ENCODE data around the gene VSIG4.
A peak's percentile ranks its signal among the peaks of the same experiment; 100 is the strongest.

VSIG4 gene

DNA sequence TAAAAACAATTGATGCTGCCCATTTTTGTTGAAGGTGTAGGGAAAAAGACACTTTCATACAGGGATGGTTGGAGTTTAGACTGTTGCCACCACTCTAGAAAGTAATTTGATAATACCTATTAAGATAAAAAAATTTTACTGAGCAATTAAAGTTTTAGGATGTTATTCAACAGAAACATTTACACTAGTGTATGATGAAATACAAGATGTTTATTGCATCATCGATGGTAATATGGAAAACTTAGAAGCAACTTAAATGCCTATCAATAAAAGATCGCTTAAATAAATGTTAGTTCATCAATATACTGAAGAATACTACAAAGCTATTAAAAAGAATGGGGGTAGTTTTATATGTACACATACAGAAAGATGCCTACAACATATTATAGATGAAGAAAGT lies 9.2 kb upstream of the VSIG4 start:
- TF ChIP-seq PAX5 (IDR thresholded peaks at IDR 0.05; ENCODE audit: insufficient read depth, low read length, severe bottlenecking) (no peak), TAF1 (IDR thresholded peaks at IDR 0.05; ENCODE audit: low read depth, low read length) (no peak), SPI1 (IDR thresholded peaks at IDR 0.05; ENCODE audit: low read depth, low read length) (no peak), POLR2A (IDR thresholded peaks at IDR 0.05; ENCODE audit: low read depth, low read length) (no peak), POLR2AphosphoS5 (IDR thresholded peaks at IDR 0.05; ENCODE audit: low read depth, low read length) (no peak), POU2F2 (IDR thresholded peaks at IDR 0.05; ENCODE audit: low read depth, low read length) (no peak)
- no peak for DNase-seq (ENCODE audit: insufficient read length, low spot score)
- no peak for FAIRE-seq

DNA sequence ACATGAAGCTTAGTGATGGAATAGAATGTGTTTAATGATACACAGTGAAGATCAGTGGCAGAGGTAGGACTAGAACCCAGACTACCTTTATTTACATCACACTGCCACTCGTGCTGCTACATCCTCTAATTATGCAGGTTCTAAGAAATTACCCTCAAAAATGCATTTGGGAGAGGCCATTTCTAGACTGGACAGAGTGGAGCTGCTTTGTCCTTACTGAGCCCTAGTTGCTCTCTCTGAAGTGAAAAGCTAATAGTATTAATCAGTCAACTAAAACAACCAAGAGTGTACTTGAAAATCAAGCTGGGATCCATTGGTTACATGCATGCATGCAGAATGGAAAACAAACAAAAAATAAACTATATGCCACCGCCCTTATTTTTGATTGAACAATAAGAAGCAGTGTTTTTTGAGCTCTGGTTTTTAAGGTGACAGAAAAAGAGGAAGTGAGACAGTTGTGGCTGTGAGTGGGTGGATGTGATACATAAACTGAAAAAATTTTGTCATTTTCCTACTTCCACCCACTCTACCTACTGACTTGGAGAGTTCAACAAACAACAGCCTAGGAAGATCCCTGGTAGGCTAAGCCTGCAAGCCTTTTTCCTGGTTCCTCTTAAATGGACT lies 6.8 kb upstream of the VSIG4 start:
- TF ChIP-seq POLR2A (IDR thresholded peaks at IDR 0.05; ENCODE audit: low read depth, low read length) (no peak), TAF1 (IDR thresholded peaks at IDR 0.05; ENCODE audit: low read depth, low read length) (no peak), POLR2AphosphoS5 (IDR thresholded peaks at IDR 0.05; ENCODE audit: low read depth, low read length) (no peak), PAX5 (IDR thresholded peaks at IDR 0.05; ENCODE audit: insufficient read depth, low read length, severe bottlenecking) (no peak), SPI1 (IDR thresholded peaks at IDR 0.05; ENCODE audit: low read depth, low read length) (peak; percentile 99)
- DNase-seq (ENCODE audit: insufficient read length, low spot score) (no peak), FAIRE-seq (peak; percentile 89)

DNA sequence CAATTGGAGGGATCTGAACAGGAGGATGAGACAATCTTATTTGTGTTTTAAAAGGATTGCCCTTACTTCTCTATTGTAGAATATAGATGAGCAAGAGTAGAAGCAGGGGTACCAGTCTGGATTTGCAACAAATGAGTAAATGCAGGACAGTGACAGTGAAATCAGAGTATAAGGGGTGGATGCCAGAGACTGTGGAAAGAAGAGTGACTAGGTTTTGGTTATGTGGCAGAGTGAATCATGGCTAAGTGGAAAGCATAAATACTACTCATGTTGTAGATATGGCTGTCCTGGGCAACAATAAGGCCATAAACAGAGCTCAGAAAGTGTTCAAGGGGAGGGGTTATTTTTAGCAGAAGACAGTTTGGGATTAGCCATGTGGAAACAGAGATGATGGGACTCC lies 6.0 kb upstream of the VSIG4 start:
- DNase-seq (ENCODE audit: insufficient read length, low spot score), result no peak
- no peak for FAIRE-seq
- no peak for TF ChIP-seq POLR2AphosphoS5 (IDR thresholded peaks at IDR 0.05; ENCODE audit: low read depth, low read length)
- TF ChIP-seq POLR2A (IDR thresholded peaks at IDR 0.05; ENCODE audit: low read depth, low read length), result no peak
- TF ChIP-seq TAF1 (IDR thresholded peaks at IDR 0.05; ENCODE audit: low read depth, low read length), result no peak
- no peak for TF ChIP-seq SPI1 (IDR thresholded peaks at IDR 0.05; ENCODE audit: low read depth, low read length)
- no peak for TF ChIP-seq PAX5 (IDR thresholded peaks at IDR 0.05; ENCODE audit: insufficient read depth, low read length, severe bottlenecking)
- no peak for TF ChIP-seq POU2F2 (IDR thresholded peaks at IDR 0.05; ENCODE audit: low read depth, low read length)

GRCh38 chrX:66043584-66043983 lies 3.7 kb upstream of the VSIG4 start:
- TF ChIP-seq TAF1 (IDR thresholded peaks at IDR 0.05; ENCODE audit: low read depth, low read length), result no peak
- no peak for TF ChIP-seq POLR2A (IDR thresholded peaks at IDR 0.05; ENCODE audit: low read depth, low read length)
- TF ChIP-seq PAX5 (IDR thresholded peaks at IDR 0.05; ENCODE audit: insufficient read depth, low read length, severe bottlenecking), result no peak
- TF ChIP-seq POU2F2 (IDR thresholded peaks at IDR 0.05; ENCODE audit: low read depth, low read length), result no peak
- no peak for TF ChIP-seq SPI1 (IDR thresholded peaks at IDR 0.05; ENCODE audit: low read depth, low read length)
- TF ChIP-seq POLR2AphosphoS5 (IDR thresholded peaks at IDR 0.05; ENCODE audit: low read depth, low read length), result no peak
- DNase-seq (ENCODE audit: insufficient read length, low spot score) (no peak), FAIRE-seq (peak; percentile 45)

GRCh38 chrX:66042307-66043077 lies 2.6 kb upstream of the VSIG4 start:
- DNase-seq (ENCODE audit: insufficient read length, low spot score), result no peak
- TF ChIP-seq POLR2AphosphoS5 (IDR thresholded peaks at IDR 0.05; ENCODE audit: low read depth, low read length), result no peak
- TF ChIP-seq POU2F2 (IDR thresholded peaks at IDR 0.05; ENCODE audit: low read depth, low read length), result no peak
- TF ChIP-seq PAX5 (IDR thresholded peaks at IDR 0.05; ENCODE audit: insufficient read depth, low read length, severe bottlenecking), result no peak
- no peak for TF ChIP-seq SPI1 (IDR thresholded peaks at IDR 0.05; ENCODE audit: low read depth, low read length)
- no peak for TF ChIP-seq POLR2A (IDR thresholded peaks at IDR 0.05; ENCODE audit: low read depth, low read length)
- TF ChIP-seq TAF1 (IDR thresholded peaks at IDR 0.05; ENCODE audit: low read depth, low read length), result no peak
- FAIRE-seq, result peak; percentile 96

DNA sequence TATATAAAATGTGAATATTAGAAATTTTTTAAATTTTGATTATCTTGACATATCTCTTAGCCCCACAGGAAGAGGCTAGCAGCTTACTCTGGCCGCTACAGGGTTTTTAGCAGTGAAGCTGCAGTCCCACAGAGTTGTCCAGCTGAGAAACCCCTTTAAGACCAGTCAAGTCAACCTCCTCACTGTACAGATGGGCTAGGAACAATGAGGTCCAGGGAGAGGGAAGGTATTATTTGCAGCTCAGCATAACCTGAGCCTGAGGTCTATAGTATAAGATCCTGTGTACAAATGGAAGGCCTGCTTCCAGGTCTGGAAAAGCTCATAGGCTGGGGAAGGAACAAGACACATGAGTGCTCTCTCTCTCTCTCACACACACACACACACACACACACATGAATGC lies 1.8 kb downstream of the VSIG4 start:
- no peak for FAIRE-seq
- TF ChIP-seq PAX5 (IDR thresholded peaks at IDR 0.05; ENCODE audit: insufficient read depth, low read length, severe bottlenecking) (no peak), POU2F2 (IDR thresholded peaks at IDR 0.05; ENCODE audit: low read depth, low read length) (no peak), SPI1 (IDR thresholded peaks at IDR 0.05; ENCODE audit: low read depth, low read length) (no peak), POLR2A (IDR thresholded peaks at IDR 0.05; ENCODE audit: low read depth, low read length) (no peak), TAF1 (IDR thresholded peaks at IDR 0.05; ENCODE audit: low read depth, low read length) (no peak), POLR2AphosphoS5 (IDR thresholded peaks at IDR 0.05; ENCODE audit: low read depth, low read length) (no peak)

GRCh38 chrX:66036231-66036630 lies 3.6 kb downstream of the VSIG4 start:
- no peak for FAIRE-seq
- TF ChIP-seq POU2F2 (IDR thresholded peaks at IDR 0.05; ENCODE audit: low read depth, low read length), result no peak
- TF ChIP-seq TAF1 (IDR thresholded peaks at IDR 0.05; ENCODE audit: low read depth, low read length), result no peak
- TF ChIP-seq PAX5 (IDR thresholded peaks at IDR 0.05; ENCODE audit: insufficient read depth, low read length, severe bottlenecking), result no peak
- no peak for TF ChIP-seq POLR2A (IDR thresholded peaks at IDR 0.05; ENCODE audit: low read depth, low read length)
- TF ChIP-seq SPI1 (IDR thresholded peaks at IDR 0.05; ENCODE audit: low read depth, low read length), result no peak
- no peak for TF ChIP-seq POLR2AphosphoS5 (IDR thresholded peaks at IDR 0.05; ENCODE audit: low read depth, low read length)

More for the DNA sequence above, 1.8 kb downstream of the VSIG4 start:
- DNase-seq (ENCODE audit: insufficient read length, low spot score), result no peak

DNA sequence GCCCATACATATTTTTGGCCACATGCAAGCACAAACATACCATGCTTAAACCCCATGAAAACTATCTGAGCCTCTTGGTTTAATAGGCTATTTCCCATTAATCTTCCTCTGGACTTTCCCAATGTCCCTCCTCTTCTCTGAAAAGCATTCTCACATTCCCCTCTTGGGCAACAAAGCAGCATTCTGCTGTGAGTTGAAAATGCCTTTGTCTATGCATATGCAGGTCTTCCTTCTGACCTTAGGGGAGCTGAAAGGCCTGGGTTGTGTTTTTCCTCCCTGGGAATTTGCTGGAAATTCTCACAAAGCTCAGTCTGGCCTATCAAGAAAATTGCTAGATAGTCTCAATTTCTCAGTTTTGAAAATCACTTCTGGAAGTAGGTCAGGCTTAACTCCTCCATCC lies 4.2 kb downstream of the VSIG4 start:
- FAIRE-seq (no peak), DNase-seq (ENCODE audit: insufficient read length, low spot score) (no peak)
- TF ChIP-seq POLR2A (IDR thresholded peaks at IDR 0.05; ENCODE audit: low read depth, low read length) (no peak), PAX5 (IDR thresholded peaks at IDR 0.05; ENCODE audit: insufficient read depth, low read length, severe bottlenecking) (no peak)

More at GRCh38 chrX:66036231-66036630, 3.6 kb downstream of the VSIG4 start:
- DNase-seq (ENCODE audit: insufficient read length, low spot score), result no peak

GRCh38 chrX:66030505-66031317 lies 9.2 kb downstream of the VSIG4 start:
- no peak for TF ChIP-seq POLR2AphosphoS5 (IDR thresholded peaks at IDR 0.05; ENCODE audit: low read depth, low read length)
- no peak for TF ChIP-seq TAF1 (IDR thresholded peaks at IDR 0.05; ENCODE audit: low read depth, low read length)
- FAIRE-seq, result peak; percentile 86
- DNase-seq (ENCODE audit: insufficient read length, low spot score), result no peak

Measured in GM12891 (cell line).